Stimulated activated CD8-positive, alpha-beta memory T cell treated with anti-CD3 and anti-CD28 coated beads, Interleukin-7, amount 100 ng/mL, for 4 hours (primary cell): ENCODE measurements around the gene TNFAIP8L2.
"Not testable (repeated sequence)": the region's sequence is repeated elsewhere in the genome, so short reads cannot be mapped to it uniquely, and the experiment has no call there.

ENCODE experiments used
- DNase-seq, 2 donors: peaks; one replicate each; pipeline ENCODE4 v3.0.0-alpha.2; 2020; ENCODE audit warnings: low read depth in 2 of 2

TNFAIP8L2 gene

GRCh38 chr1:151146072-151146411 lies 10.4 kb upstream of the TNFAIP8L2 start:
- DNase-seq = no peak

GRCh38 chr1:151146412-151147131 lies 9.9 kb upstream of the TNFAIP8L2 start, which contains the start of gene SEMA6C:
Gene SEMA6C, minus strand, starts transcription at chr1:151146631. Its CDS starts 4,010 bp downstream, at chr1:151142621.
- DNase-seq = peak; percentile 71 to 82

- no peak for DNase-seq
Observed at GRCh38 chr1:151147132-151147503, 9.3 kb upstream of the TNFAIP8L2 start.

- DNase-seq = no peak
Observed at GRCh38 chr1:151147665-151148064, 8.8 kb upstream of the TNFAIP8L2 start.

- peak; percentile 36 to 37 for DNase-seq
Observed at GRCh38 chr1:151157067-151157531, 650 bp downstream of the TNFAIP8L2 start.

GRCh38 chr1:151158326-151158725 lies 1.9 kb downstream of the TNFAIP8L2 start:
- DNase-seq = peak in 1 of 2 donors; percentile 44

GRCh38 chr1:151158751-151159251 lies 2.4 kb downstream of the TNFAIP8L2 start:
- DNase-seq = no peak

- DNase-seq = no peak
Observed at GRCh38 chr1:151159373-151159772, 2.9 kb downstream of the TNFAIP8L2 start.

GRCh38 chr1:151164732-151165280 lies 8.4 kb downstream of the TNFAIP8L2 start:
- DNase-seq = no peak

GRCh38 chr1:151165281-151165737 lies 8.9 kb downstream of the TNFAIP8L2 start:
- no peak for DNase-seq

- peak; percentile 91 to 93 for DNase-seq
Observed at GRCh38 chr1:151165738-151166504, 9.5 kb downstream of the TNFAIP8L2 start, which contains the start of the genes LYSMD1 and SCNM1. Gene LYSMD1, minus strand, starts transcription at chr1:151165902. Its CDS starts 644 bp downstream, at chr1:151165258. Gene SCNM1, plus strand, starts transcription at chr1:151166144. Its CDS starts 9 bp downstream, at chr1:151166153.

GRCh38 chr1:151166505-151166956 lies 10.1 kb downstream of the TNFAIP8L2 start:
- no peak for DNase-seq

- no peak for DNase-seq
Observed at GRCh38 chr1:151167116-151167515, 10.7 kb downstream of the TNFAIP8L2 start.

GRCh38 chr1:151171190-151171589 lies 14.7 kb downstream of the TNFAIP8L2 start:
- DNase-seq = no peak

- DNase-seq = no peak
Observed at GRCh38 chr1:151175041-151175741, 18.7 kb downstream of the TNFAIP8L2 start.

- no peak for DNase-seq
Observed at GRCh38 chr1:151175863-151176262, 19.4 kb downstream of the TNFAIP8L2 start, which contains the start of gene TMOD4. Gene TMOD4, minus strand, starts transcription at chr1:151175981. Its CDS starts 1,106 bp downstream, at chr1:151174875.

GRCh38 chr1:151176514-151177045 lies 20.1 kb downstream of the TNFAIP8L2 start:
- DNase-seq = no peak

GRCh38 chr1:151184211-151184610 lies 27.8 kb downstream of the TNFAIP8L2 start:
- no peak for DNase-seq

GRCh38 chr1:151187205-151187604 lies 30.8 kb downstream of the TNFAIP8L2 start:
- DNase-seq = no peak

- not testable (repeated sequence) for DNase-seq
Observed at GRCh38 chr1:151188667-151189066, 32.2 kb downstream of the TNFAIP8L2 start.
